HL-60 (cell line): ENCODE measurements around the gene SLC43A2.
"Not testable (repeated sequence)": the region's sequence is repeated elsewhere in the genome, so short reads cannot be mapped to it uniquely, and the experiment has no call there.

Source experiments
- DNase-seq, 2 experiments: peaks; one replicate each; pipeline ENCODE4 v3.0.0-alpha.2; 2010 to 2020; ENCODE audit warnings: low read depth in 1 of 2, low spot score in 1 of 2
- H3K27ac ChIP-seq: fragments of 250-450 bp; sonication (Bioruptor Pico); replicated peaks from 2 replicates; pipeline ENCODE4 v1.5.1; 2020; ENCODE audit warnings: mild to moderate bottlenecking, moderate library complexity
- H3K27me3 ChIP-seq: fragments of 250-450 bp; sonication (Bioruptor Pico); 2 replicates; pipeline ENCODE4 v1.5.1; 2021; ENCODE audit warnings: mild to moderate bottlenecking, moderate library complexity; ENCODE audit not compliant: insufficient read depth, poor library complexity, severe bottlenecking
- H3K4me3 ChIP-seq: replicated peaks from 2 replicates; pipeline ENCODE4 v1.5.1; 2011; ENCODE audit warnings: mild to moderate bottlenecking, control low read depth, low read length; ENCODE audit not compliant: insufficient read depth
- CTCF ChIP-seq: IDR thresholded peaks from one replicate; pipeline ENCODE4 v1.5.1; 2011; ENCODE audit warnings: low read length, control low read depth, inconsistent platforms; ENCODE audit not compliant: insufficient read depth
- GABPA ChIP-seq: IDR thresholded peaks from 2 replicates; pipeline ENCODE4 v1.6.1; 2012; ENCODE audit warnings: low read depth
- POLR2AphosphoS5 ChIP-seq: IDR thresholded peaks from 2 replicates; pipeline ENCODE4 v1.6.1; 2012; ENCODE audit warnings: low read depth
- REST ChIP-seq: IDR thresholded peaks from 2 replicates; pipeline ENCODE4 v1.6.1; 2012; ENCODE audit warnings: low read depth; ENCODE audit not compliant: insufficient replicate concordance
- SPI1 ChIP-seq: IDR thresholded peaks from 2 replicates; pipeline ENCODE4 v1.6.1; 2012; ENCODE audit warnings: low read depth, mild to moderate bottlenecking, borderline replicate concordance

SLC43A2 gene

GRCh38 chr17:1661045-1661444 lies 32.4 kb upstream of the SLC43A2 start:
- no peak for DNase-seq
- Histone ChIP-seq H3K27ac (no peak overlapping the region), H3K27me3 (no peaks in the 10 kb centered on the region), H3K4me3 (no peak overlapping the region)
- TF ChIP-seq SPI1 = no peak
- TF ChIP-seq CTCF = no peak
- no peak for TF ChIP-seq POLR2AphosphoS5
- no peak for TF ChIP-seq REST
- no peak for TF ChIP-seq GABPA

- no peak for TF ChIP-seq GABPA
- no peak for TF ChIP-seq REST
- no peak for TF ChIP-seq CTCF
- no peak for TF ChIP-seq SPI1
- TF ChIP-seq POLR2AphosphoS5 = no peak
- Histone ChIP-seq H3K27me3 (no peaks in the 10 kb centered on the region), H3K27ac (no peak overlapping the region), H3K4me3 (no peak overlapping the region)
- DNase-seq = no peak
Measured at GRCh38 chr17:1658100-1658499, 29.5 kb upstream of the SLC43A2 start.

DNA sequence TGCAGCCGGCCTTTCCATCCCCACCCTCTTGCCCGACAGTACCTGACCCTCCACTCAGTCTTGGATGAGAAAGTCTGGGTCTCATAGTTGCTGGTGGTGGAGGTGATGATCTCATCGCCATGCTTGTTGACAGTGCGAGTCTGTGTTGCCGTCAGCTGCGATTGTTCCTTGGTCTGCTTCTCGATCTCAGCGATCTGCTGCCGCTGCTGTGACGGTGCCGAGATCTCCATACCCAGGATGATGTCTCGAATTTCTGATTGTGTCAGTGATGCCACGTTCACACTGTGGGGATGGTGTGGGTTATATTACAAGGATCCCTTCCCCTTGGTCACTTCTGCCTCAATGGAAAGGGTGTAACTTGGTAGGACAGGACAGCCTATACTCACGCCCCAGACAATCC lies 25.1 kb upstream of the SLC43A2 start:
- DNase-seq = no peak
- no peak for TF ChIP-seq GABPA
- Histone ChIP-seq H3K27me3 (no peaks in the 10 kb centered on the region), H3K27ac (no peak overlapping the region), H3K4me3 (no peak overlapping the region)

DNA sequence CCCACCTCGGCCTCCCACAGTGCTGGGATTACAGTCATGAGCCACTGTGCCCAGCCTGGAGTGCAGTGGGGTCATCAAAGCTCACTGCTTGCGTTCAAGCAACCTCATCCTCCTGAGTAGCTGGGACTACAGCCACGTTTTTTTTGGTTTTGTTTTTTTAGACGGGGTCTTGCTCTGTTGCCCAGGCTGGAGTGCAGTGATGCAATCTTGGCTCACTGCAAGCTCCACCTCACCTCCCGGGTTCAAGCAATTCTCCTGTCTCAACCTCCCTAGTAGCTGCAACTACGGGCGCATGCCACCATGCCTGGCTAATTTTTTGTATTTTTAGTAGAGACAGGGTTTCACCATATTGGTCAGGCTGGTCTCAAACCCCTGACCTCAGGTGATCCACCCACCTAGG lies 24.2 kb upstream of the SLC43A2 start:
- not testable (repeated sequence) for H3K27me3 ChIP-seq, H3K27ac ChIP-seq, DNase-seq, H3K4me3 ChIP-seq

GRCh38 chr17:1651559-1651844 lies 22.9 kb upstream of the SLC43A2 start:
- DNase-seq = no peak
- no peaks in the 10 kb centered on the region for H3K27me3 ChIP-seq
- no peak for TF ChIP-seq CTCF
- TF ChIP-seq SPI1 = no peak
- no peak for TF ChIP-seq POLR2AphosphoS5
- no peak for TF ChIP-seq GABPA
- no peak for TF ChIP-seq REST
- no peak overlapping the region for H3K4me3 ChIP-seq
- no peak overlapping the region for H3K27ac ChIP-seq
